ENCODE results near the gene SCP2. TPM values are rescaled to one million over a fixed set of nuclear protein-coding genes. Genes with fewer than 3 reads are reported as not detected.

SCP2 gene
- polyA plus RNA-seq, 2 of the 4 experiments (the other 2 are of a cell fraction) = 79.0 to 124 TPM

DNA sequence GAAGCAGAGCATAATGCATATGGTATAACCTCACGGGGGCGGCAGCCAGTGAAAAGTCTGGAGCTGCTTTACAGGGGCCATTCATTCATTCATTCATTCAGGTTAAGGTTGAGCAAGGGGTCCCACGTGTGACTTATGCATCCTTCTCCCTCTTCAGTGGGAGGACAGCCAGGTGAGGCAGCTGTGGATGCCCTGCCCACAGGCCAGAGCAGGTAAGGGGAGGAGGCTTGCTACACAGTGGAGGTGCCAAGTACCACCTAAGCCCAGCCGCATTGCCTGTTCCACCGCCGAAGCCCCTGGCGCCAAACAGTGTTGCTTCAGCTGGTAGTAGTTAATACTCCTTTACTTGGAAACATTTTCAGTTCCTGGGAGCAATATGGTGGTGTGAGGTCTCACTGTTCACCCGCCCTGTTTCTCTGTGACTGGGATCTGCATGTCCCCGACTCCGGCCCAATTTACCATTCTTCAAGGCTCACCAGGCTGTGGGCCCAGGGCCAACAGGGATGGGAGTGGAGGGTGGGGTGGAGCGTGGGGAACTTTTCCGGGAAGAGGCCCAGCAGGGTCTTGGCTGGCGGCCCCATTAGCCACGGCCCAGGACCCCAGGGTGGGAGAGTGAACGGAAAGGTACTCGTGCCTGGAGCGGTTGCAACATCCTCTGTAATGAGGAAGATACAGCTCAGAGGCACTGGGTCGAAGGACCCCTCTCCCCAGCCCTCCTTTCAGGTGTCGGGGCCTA, 134.2 kb downstream of the SCP2 start:
- ATAC-seq (no peak), DNase-seq (ENCODE audit: low read depth in 1 of 2, low spot score in 1 of 2) (no peak), FAIRE-seq (no peak)
- H3K4me1 ChIP-seq = no peaks in the 10 kb centered on the region
- TF ChIP-seq HOXB13 (CRISPR knock-in tag; IDR thresholded peaks at IDR 0.05; ENCODE audit: low read depth) (no peak), SMC3 (IDR thresholded peaks at IDR 0.05) (no peak), RAD21 (conservative IDR thresholded peaks at IDR 0.05 in 1 of 2, IDR thresholded peaks at IDR 0.05 in 1 of 2) (no peak), BHLHE40 (IDR thresholded peaks at IDR 0.05; ENCODE audit: low read depth, low read length) (no peak), JUNB (IDR thresholded peaks at IDR 0.05) (no peak), CBX2 (IDR thresholded peaks at IDR 0.05; ENCODE audit: borderline replicate concordance, low read depth) (no peak), FOSB (CRISPR knock-in tag; IDR thresholded peaks at IDR 0.05) (no peak), KDM1A (IDR thresholded peaks at IDR 0.05; ENCODE audit: low read depth) (no peak), ZFP36 (IDR thresholded peaks at IDR 0.05; ENCODE audit: borderline replicate concordance, partially characterized antibody) (no peak), FOSL2 (IDR thresholded peaks at IDR 0.05) (no peak), FOSL2 (CRISPR knock-in tag; IDR thresholded peaks at IDR 0.05) (no peak), CHD4 (IDR thresholded peaks at IDR 0.05; ENCODE audit: borderline replicate concordance) (no peak), MYC (IDR thresholded peaks at IDR 0.05; ENCODE audit: borderline replicate concordance, low read length) (no peak), CBX8 (IDR thresholded peaks at IDR 0.05) (no peak), RNF2 (IDR thresholded peaks at IDR 0.05; ENCODE audit: borderline replicate concordance, low read depth) (no peak)
- TF ChIP-seq, protein P1, sequence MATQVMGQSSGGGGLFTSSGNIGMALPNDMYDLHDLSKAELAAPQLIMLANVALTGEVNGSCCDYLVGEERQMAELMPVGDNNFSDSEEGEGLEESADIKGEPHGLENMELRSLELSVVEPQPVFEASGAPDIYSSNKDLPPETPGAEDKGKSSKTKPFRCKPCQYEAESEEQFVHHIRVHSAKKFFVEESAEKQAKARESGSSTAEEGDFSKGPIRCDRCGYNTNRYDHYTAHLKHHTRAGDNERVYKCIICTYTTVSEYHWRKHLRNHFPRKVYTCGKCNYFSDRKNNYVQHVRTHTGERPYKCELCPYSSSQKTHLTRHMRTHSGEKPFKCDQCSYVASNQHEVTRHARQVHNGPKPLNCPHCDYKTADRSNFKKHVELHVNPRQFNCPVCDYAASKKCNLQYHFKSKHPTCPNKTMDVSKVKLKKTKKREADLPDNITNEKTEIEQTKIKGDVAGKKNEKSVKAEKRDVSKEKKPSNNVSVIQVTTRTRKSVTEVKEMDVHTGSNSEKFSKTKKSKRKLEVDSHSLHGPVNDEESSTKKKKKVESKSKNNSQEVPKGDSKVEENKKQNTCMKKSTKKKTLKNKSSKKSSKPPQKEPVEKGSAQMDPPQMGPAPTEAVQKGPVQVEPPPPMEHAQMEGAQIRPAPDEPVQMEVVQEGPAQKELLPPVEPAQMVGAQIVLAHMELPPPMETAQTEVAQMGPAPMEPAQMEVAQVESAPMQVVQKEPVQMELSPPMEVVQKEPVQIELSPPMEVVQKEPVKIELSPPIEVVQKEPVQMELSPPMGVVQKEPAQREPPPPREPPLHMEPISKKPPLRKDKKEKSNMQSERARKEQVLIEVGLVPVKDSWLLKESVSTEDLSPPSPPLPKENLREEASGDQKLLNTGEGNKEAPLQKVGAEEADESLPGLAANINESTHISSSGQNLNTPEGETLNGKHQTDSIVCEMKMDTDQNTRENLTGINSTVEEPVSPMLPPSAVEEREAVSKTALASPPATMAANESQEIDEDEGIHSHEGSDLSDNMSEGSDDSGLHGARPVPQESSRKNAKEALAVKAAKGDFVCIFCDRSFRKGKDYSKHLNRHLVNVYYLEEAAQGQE (IDR thresholded peaks at IDR 0.05) = no peak
- TF ChIP-seq, protein P2, sequence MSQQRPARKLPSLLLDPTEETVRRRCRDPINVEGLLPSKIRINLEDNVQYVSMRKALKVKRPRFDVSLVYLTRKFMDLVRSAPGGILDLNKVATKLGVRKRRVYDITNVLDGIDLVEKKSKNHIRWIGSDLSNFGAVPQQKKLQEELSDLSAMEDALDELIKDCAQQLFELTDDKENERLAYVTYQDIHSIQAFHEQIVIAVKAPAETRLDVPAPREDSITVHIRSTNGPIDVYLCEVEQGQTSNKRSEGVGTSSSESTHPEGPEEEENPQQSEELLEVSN (IDR thresholded peaks at IDR 0.05; ENCODE audit: borderline replicate concordance, low read depth) = no peak
- H3K27ac ChIP-seq = no peak overlapping the region
- 91% methylated on average over 19 of the region's 19 CpGs for WGBS (ENCODE audit: missing lambda C conversion rate)
- no peaks in the 10 kb centered on the region for H3K9me3 ChIP-seq
- peak overlapping the region; percentile 62; the same call in 2 of the 3 replicates for H3K4me2 ChIP-seq
- CTCF ChIA-PET = no interaction called here
- POLR2A ChIA-PET = no interaction called here
- H3K4me3 ChIP-seq = no peak overlapping the region; the same call in 2 of the 3 replicates

DNA sequence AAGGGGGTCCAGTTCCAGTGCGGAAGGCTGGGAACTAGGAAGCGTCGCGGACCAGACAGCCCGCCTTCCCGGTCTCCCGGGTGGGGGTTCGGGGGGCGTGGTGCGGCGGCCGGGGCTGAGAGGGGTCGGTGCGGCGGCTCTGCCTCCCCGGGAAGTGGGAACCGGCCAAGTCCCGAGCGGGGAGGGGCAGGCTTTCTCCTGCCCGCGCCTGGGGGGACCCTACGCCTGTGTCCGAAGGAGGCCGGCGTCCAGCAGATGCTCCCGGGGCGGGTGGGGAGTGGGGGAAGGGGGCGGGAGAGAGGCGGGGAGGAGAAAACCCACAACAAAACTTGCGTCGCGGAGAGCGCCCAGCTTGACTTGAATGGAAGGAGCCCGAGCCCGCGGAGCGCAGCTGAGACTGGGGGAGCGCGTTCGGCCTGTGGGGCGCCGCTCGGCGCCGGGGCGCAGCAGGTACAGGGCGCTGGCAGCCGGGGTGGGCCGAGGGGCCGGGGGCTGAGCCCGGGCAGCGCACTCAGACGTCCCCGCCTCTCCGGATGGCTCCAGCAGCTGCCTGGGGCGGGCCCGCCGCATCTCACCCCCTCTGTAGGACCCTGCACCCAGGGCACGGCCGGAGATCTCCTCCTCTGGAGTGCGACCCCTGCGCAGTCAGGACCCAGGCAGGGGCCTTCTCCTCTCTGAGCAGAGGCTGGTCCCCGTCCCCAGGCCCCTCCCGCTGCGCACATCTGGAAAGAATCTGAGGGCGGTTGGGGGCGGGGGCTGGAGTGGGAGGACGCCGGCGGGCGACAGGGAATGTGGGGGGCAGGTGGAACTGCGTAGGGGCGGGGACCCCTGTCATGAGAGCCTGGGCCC, 135.0 kb downstream of the SCP2 start, which contains the start of gene PODN:
PODN (plus strand) TSS at position 355 of the 849 bp plus-strand sequence. CDS start 7,643 bp downstream, outside the sequence.
- CTCF ChIA-PET = no interaction called here
- no peak for FAIRE-seq
- peak within 1 kb of the TSS; percentile 24; the same call in 1 of the 3 replicates for H3K4me3 ChIP-seq

More for the DNA sequence above, 135.0 kb downstream of the SCP2 start, which contains the start of gene PODN:
- no peaks in the 10 kb centered on the region for H3K9me3 ChIP-seq
- POLR2A ChIA-PET = no interaction called here
- H3K27ac ChIP-seq = peak within 1 kb of the TSS in 1 of 2 experiments; percentile 65; a peak in 4 of 6 replicates
- TF ChIP-seq, protein P3, sequence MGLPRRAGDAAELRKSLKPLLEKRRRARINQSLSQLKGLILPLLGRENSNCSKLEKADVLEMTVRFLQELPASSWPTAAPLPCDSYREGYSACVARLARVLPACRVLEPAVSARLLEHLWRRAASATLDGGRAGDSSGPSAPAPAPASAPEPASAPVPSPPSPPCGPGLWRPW (IDR thresholded peaks at IDR 0.05) = no peak
- TF ChIP-seq HEYL (CRISPR knock-in tag; IDR thresholded peaks at IDR 0.05) (no peak), ZC3H11A (IDR thresholded peaks at IDR 0.05) (no peak), PHF8 (IDR thresholded peaks at IDR 0.05; ENCODE audit: borderline replicate concordance, low read depth) (no peak), SREBF2 (IDR thresholded peaks at IDR 0.05) (no peak), ZNF302 (CRISPR knock-in tag; IDR thresholded peaks at IDR 0.05) (no peak)
- TF ChIP-seq, protein P4, sequence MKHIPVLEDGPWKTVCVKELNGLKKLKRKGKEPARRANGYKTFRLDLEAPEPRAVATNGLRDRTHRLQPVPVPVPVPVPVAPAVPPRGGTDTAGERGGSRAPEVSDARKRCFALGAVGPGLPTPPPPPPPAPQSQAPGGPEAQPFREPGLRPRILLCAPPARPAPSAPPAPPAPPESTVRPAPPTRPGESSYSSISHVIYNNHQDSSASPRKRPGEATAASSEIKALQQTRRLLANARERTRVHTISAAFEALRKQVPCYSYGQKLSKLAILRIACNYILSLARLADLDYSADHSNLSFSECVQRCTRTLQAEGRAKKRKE (CRISPR knock-in tag; IDR thresholded peaks at IDR 0.05; ENCODE audit: low read depth) = no peak
- no peaks in the 10 kb centered on the region for H3K4me1 ChIP-seq
- DNase-seq (ENCODE audit: low read depth in 1 of 2, low spot score in 1 of 2) = no peak
- peak within 1 kb of the TSS; percentile 62 for H3K4me2 ChIP-seq
- peak in 1 of 2 experiments; percentile 36; a peak in 2 of 6 replicates for ATAC-seq
- 80% methylated on average over 1 of the region's 73 CpGs for WGBS (ENCODE audit: missing lambda C conversion rate)
